H9 (cell line): ENCODE measurements around the gene ASCC3. TPM values are rescaled to one million over a fixed set of nuclear protein-coding genes. Genes with fewer than 3 reads are reported as not detected.

Experiments used
- DNase-seq: peaks from one replicate; pipeline ENCODE4 v3.0.0-alpha.2; 2017
- H2AFZ ChIP-seq: one replicate; pipeline ENCODE4 v1.6.1; 2013; ENCODE audit warnings: mild to moderate bottlenecking, low read length, control low read depth, moderate library complexity
- H2AK5ac ChIP-seq: 2 replicates; pipeline ENCODE4 v1.6.1; 2013; ENCODE audit warnings: low read length, control low read depth, mixed read lengths; ENCODE audit not compliant: insufficient read length
- H2BK120ac ChIP-seq: one replicate; pipeline ENCODE4 v1.6.1; 2013; ENCODE audit warnings: low read depth, mild to moderate bottlenecking, low read length, control low read depth, inconsistent platforms; ENCODE audit not compliant: poor library complexity, severe bottlenecking
- H2BK12ac ChIP-seq: 2 replicates; pipeline ENCODE4 v1.6.1; 2013; ENCODE audit warnings: low read length, control low read depth, mixed read lengths, low read depth; ENCODE audit not compliant: insufficient read length
- H2BK15ac ChIP-seq: 2 replicates; pipeline ENCODE4 v1.6.1; 2013; ENCODE audit warnings: low read depth, low read length, control low read depth
- H2BK20ac ChIP-seq: one replicate; pipeline ENCODE4 v1.6.1; 2013; ENCODE audit warnings: low read depth, mild to moderate bottlenecking, low read length, control low read depth, inconsistent platforms; ENCODE audit not compliant: poor library complexity, severe bottlenecking
- H2BK5ac ChIP-seq: 2 replicates; pipeline ENCODE4 v1.6.1; 2013; ENCODE audit warnings: low read length, control low read depth, mixed read lengths; ENCODE audit not compliant: insufficient read length
- H3K14ac ChIP-seq: 2 replicates; pipeline ENCODE4 v1.6.1; 2013; ENCODE audit warnings: low read length, control low read depth; ENCODE audit not compliant: insufficient read depth
- H3K18ac ChIP-seq: 2 replicates; pipeline ENCODE4 v1.6.1; 2013; ENCODE audit warnings: low read depth, mild to moderate bottlenecking, mixed read lengths, low read length, control low read depth; ENCODE audit not compliant: insufficient read length
- H3K23ac ChIP-seq: 2 replicates; pipeline ENCODE4 v1.6.1; 2013; ENCODE audit warnings: low read length, control low read depth, mixed read lengths, low read depth; ENCODE audit not compliant: insufficient read length
- H3K23me2 ChIP-seq: 2 replicates; pipeline ENCODE4 v1.6.1; 2013; ENCODE audit warnings: low read depth, mild to moderate bottlenecking, mixed read lengths, low read length, control low read depth; ENCODE audit not compliant: insufficient read length, poor library complexity, severe bottlenecking
- H3K27ac ChIP-seq: 2 replicates; pipeline ENCODE4 v1.5.1; 2013; ENCODE audit warnings: low read length, control low read depth, mixed read lengths, low read depth; ENCODE audit not compliant: insufficient read length
- H3K27me3 ChIP-seq: 2 replicates; pipeline ENCODE4 v1.6.1; 2013; ENCODE audit warnings: low read length, control low read depth, inconsistent platforms; ENCODE audit not compliant: insufficient read depth
- H3K4ac ChIP-seq: 2 replicates; pipeline ENCODE4 v1.6.1; 2013; ENCODE audit warnings: low read depth, mild to moderate bottlenecking, control low read depth, inconsistent platforms, low read length, moderate library complexity
- H3K4me1 ChIP-seq: 2 replicates; pipeline ENCODE4 v1.6.1; 2013; ENCODE audit warnings: low read length, control low read depth, inconsistent platforms; ENCODE audit not compliant: insufficient read depth
- H3K4me2 ChIP-seq: 2 replicates; pipeline ENCODE4 v1.6.1; 2013; ENCODE audit warnings: low read length, control low read depth, mixed read lengths; ENCODE audit not compliant: insufficient read length, insufficient read depth
- H3K56ac ChIP-seq: 2 replicates; pipeline ENCODE4 v1.6.1; 2013; ENCODE audit warnings: low read depth, mild to moderate bottlenecking, mixed read lengths, low read length, control low read depth; ENCODE audit not compliant: insufficient read length
- H3K79me1 ChIP-seq: 2 replicates; pipeline ENCODE4 v1.6.1; 2013; ENCODE audit warnings: low read depth, mild to moderate bottlenecking, moderate library complexity, low read length, control low read depth, inconsistent platforms; ENCODE audit not compliant: insufficient read depth, poor library complexity, severe bottlenecking
- H3K79me2 ChIP-seq: 2 replicates; pipeline ENCODE4 v1.6.1; 2013; ENCODE audit warnings: low read length, control low read depth, inconsistent platforms; ENCODE audit not compliant: insufficient read depth
- H3K9ac ChIP-seq: 2 replicates; pipeline ENCODE4 v1.6.1; 2013; ENCODE audit warnings: low read length, control low read depth, mixed read lengths; ENCODE audit not compliant: insufficient read length; ENCODE audit errors: extremely low read depth
- H3K9me3 ChIP-seq: one replicate; pipeline ENCODE4 v1.6.1; 2013; ENCODE audit warnings: low read depth, low read length, inconsistent platforms; ENCODE audit not compliant: control insufficient read depth
- H3T11ph ChIP-seq: one replicate; pipeline ENCODE4 v1.6.1; 2013; ENCODE audit warnings: mild to moderate bottlenecking, low read length, control low read depth, inconsistent platforms
- H4K20me1 ChIP-seq: one replicate; pipeline ENCODE4 v1.6.1; 2013; ENCODE audit not compliant: control insufficient read depth, insufficient read length, insufficient read depth
- H4K5ac ChIP-seq: 2 replicates; pipeline ENCODE4 v1.6.1; 2013; ENCODE audit warnings: low read depth, mild to moderate bottlenecking, mixed read lengths, low read length, control low read depth; ENCODE audit not compliant: insufficient read length
- H4K8ac ChIP-seq: replicated peaks from 2 replicates; pipeline ENCODE4 v1.6.1; 2013; ENCODE audit warnings: low read length, control low read depth, mixed read lengths, low read depth; ENCODE audit not compliant: insufficient read length
- H4K91ac ChIP-seq: 2 replicates; pipeline ENCODE4 v1.6.1; 2013; ENCODE audit warnings: low read depth, mild to moderate bottlenecking, moderate library complexity, mixed read lengths, low read length, control low read depth; ENCODE audit not compliant: insufficient read length
- H3K27ac Mint-ChIP-seq, 3 experiments: 2 replicates in 2 of 3; 3 replicates in 1 of 3; pipeline ENCODE4 v1.8.0; 2020 to 2021; ENCODE audit warnings: mixed read lengths in 3 of 3, mild to moderate bottlenecking in 1 of 3, moderate library complexity in 1 of 3
- H3K27me3 Mint-ChIP-seq: 2 replicates; pipeline ENCODE4 v1.8.0; 2021; ENCODE audit warnings: low read depth, mild to moderate bottlenecking, moderate library complexity, mixed read lengths
- H3K36me3 Mint-ChIP-seq, 3 experiments: 2 replicates in 2 of 3; 3 replicates in 1 of 3; pipeline ENCODE4 v1.8.0; 2020 to 2021; ENCODE audit warnings: low read depth in 3 of 3, mixed read lengths in 3 of 3; ENCODE audit not compliant: insufficient read depth in 1 of 3
- H3K4me1 Mint-ChIP-seq, 2 experiments: 2 replicates each; pipeline ENCODE4 v1.8.0; 2020; ENCODE audit warnings: mixed read lengths in 2 of 2
- H3K4me3 Mint-ChIP-seq, 2 experiments: 2 replicates in 1 of 2; 3 replicates in 1 of 2; pipeline ENCODE4 v1.8.0; 2020 to 2021; ENCODE audit warnings: mild to moderate bottlenecking in 2 of 2, mixed read lengths in 2 of 2, moderate library complexity in 1 of 2
- H3K9me3 Mint-ChIP-seq, 2 experiments: 2 replicates in 1 of 2; 3 replicates in 1 of 2; pipeline ENCODE4 v1.8.0; 2020; ENCODE audit warnings: mild to moderate bottlenecking in 2 of 2, mixed read lengths in 2 of 2, moderate library complexity in 1 of 2
- CTCF ChIP-seq: fragments of 200-600 bp; sonication (generic); conservative IDR thresholded peaks from 3 replicates; pipeline ENCODE4 v1.8.0; 2021; ENCODE audit warnings: antibody characterized with exemption, mild to moderate bottlenecking
- total RNA-seq: library from RNA; stranded (reverse); gene quantifications from 2 replicates; pipeline ENCODE4 v1.2.1, GENCODE V29; 2021

Gene ASCC3
- total RNA-seq, 1 experiment from 2014 or later = 63.8 TPM

DNA sequence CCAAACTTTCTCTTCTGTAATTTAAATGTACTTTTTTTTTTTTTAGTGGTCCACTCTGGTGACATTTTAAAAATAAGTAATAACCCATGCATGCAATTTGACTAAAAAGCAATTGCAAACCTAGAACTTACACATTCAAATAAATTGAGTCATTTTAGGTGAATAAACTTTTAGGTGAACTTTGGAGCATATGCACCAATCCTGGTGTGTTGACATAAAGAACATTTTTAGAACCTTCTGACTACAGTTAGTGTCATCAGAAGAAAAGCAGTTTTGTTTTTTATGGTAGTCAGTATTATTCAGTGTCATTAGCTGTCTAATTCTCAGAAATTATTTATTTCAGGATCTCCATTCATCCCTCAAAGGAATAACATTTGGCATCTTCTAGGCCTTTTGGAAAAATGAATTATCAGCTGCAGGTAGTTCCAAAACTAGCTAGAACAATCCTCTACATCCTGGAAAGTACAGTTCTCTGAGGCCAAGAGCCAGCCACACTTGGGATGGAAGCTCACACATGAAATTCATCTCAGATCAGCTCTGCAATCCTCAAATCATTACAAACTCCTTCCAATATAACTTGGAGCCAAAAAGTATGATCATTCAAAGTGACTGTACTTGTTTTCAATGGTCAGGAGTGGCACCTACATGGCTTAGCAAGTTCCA lies 378.0 kb downstream of the ASCC3 start:
- Histone ChIP-seq H2AK5ac (no peak overlapping the region), H3K79me1 (no peaks in the 10 kb centered on the region), H3K56ac (no peak overlapping the region), H3K4ac (no peak overlapping the region), H4K91ac (no peak overlapping the region), H3K9ac (no peak overlapping the region), H3K23me2 (no peaks in the 10 kb centered on the region), H3K27me3 (no peaks in the 10 kb centered on the region), H3K4me1 (no peaks in the 10 kb centered on the region; the same call in 1 of the 2 replicates), H2BK5ac (no peak overlapping the region), H4K20me1 (no peaks in the 10 kb centered on the region), H3K4me2 (no peak overlapping the region), H2BK120ac (no peak overlapping the region), H2BK15ac (no peak overlapping the region), H2BK12ac (no peak overlapping the region), H3K27ac (no peak overlapping the region), H3K9me3 (no peaks in the 10 kb centered on the region), H4K8ac (no peak overlapping the region), H3K23ac (no peak overlapping the region), H3K14ac (no peak overlapping the region), H4K5ac (no peak overlapping the region), H3K18ac (no peak overlapping the region), H2AFZ (no peak overlapping the region), H2BK20ac (no peak overlapping the region), H3K79me2 (no peaks in the 10 kb centered on the region), H3T11ph (no peak overlapping the region)
- Mint-ChIP-seq H3K4me1 (peaks cover 0 to 6% of the 10 kb centered on the region in 2 experiments; a peak in 1 of 4 replicates), H3K9me3 (peaks cover 2 to 7% of the 10 kb centered on the region in 2 experiments; a peak in 2 of 5 replicates), H3K27ac (no peak overlapping the region), H3K4me3 (no peak overlapping the region), H3K36me3 (no peaks in the 10 kb centered on the region; a peak in 1 of 7 replicates), H3K27me3 (no peaks in the 10 kb centered on the region)
- DNase-seq = no peak
- no peak for TF ChIP-seq CTCF
